HG03439 (cell line): ENCODE results near the gene HAO1.

Experiments
- ATAC-seq: cut with Tn5 transposase; IDR thresholded peaks from one replicate; pipeline ENCODE4 v1.9.1; 2021; ENCODE audit warnings: mild to moderate bottlenecking, moderate library complexity; ENCODE audit not compliant: unreplicated experiment

The HAO1 gene

GRCh38 chr20:7930343-7930742 lies 9.9 kb downstream of the HAO1 start:
- ATAC-seq: no peak

DNA sequence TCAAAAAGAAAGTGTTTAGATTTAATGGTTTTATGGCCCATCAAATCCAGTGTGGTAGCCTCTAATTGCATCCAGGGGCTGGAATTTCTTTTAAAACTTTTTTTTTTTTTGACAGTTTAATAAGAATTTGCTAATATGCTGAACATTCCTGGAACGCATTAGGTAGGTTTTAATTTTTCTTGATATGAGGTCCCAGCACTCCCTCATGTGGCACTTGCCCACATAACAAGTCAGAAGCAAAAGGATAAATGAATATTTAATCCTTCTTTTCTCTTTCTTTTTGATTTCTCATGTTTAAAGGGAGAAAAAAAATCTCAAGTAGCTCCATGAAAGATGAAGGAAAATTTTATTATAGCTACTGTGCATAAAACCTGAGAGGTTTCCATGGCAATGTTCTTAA lies 13.5 kb downstream of the HAO1 start:
- ATAC-seq: no peak

- ATAC-seq: no peak
Measured at GRCh38 chr20:7926323-7926722, 13.9 kb downstream of the HAO1 start.

GRCh38 chr20:7924692-7925091 lies 15.6 kb downstream of the HAO1 start:
- ATAC-seq: no peak

DNA sequence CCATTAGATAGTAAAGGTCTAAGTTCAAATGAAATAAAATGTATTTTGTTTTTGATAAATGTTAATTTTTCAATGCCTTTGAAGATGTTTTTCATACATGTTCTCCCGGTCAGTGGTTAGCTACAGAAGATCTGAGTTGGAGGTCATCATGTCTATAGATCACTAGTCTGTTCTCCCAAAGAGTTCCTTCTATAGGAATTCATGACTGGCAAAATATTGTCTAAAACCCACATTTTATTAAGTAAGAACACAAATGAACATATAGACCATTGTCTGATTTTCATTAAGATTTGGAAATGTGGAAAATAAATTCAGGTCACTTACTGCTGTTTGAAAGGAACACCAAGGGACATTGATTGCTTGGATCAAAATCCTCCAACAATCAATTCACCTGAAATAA lies 23.6 kb downstream of the HAO1 start:
- ATAC-seq: no peak

GRCh38 chr20:7912551-7912950 lies 27.7 kb downstream of the HAO1 start:
- no peak for ATAC-seq

- ATAC-seq: no peak
Measured at GRCh38 chr20:7911586-7912330, 28.5 kb downstream of the HAO1 start.

GRCh38 chr20:7908905-7909304 lies 31.4 kb downstream of the HAO1 start:
- no peak for ATAC-seq

DNA sequence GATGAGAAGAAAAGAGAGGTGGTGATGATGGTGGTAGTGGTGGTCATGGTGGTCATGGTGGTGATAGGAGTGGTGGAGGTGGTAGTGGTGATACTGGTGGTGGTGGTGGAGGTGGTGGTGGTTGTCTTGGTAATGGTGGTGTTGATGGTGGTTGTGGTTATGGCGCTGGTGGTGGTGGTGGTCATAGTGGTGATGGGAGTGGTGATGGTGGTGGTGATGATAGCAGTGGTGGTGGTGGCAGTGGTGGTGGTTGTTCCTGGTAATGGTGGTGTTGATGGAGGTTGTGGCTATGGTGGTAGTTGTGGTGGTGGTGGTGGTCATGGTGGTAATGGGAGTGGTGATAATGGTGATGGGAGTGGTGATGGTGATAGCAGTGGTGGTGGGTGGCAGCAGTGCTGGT lies 36.8 kb downstream of the HAO1 start:
- ATAC-seq: no peak

GRCh38 chr20:7902879-7903278 lies 37.4 kb downstream of the HAO1 start:
- no peak for ATAC-seq

GRCh38 chr20:7897781-7898364 lies 42.4 kb downstream of the HAO1 start:
- no peak for ATAC-seq

DNA sequence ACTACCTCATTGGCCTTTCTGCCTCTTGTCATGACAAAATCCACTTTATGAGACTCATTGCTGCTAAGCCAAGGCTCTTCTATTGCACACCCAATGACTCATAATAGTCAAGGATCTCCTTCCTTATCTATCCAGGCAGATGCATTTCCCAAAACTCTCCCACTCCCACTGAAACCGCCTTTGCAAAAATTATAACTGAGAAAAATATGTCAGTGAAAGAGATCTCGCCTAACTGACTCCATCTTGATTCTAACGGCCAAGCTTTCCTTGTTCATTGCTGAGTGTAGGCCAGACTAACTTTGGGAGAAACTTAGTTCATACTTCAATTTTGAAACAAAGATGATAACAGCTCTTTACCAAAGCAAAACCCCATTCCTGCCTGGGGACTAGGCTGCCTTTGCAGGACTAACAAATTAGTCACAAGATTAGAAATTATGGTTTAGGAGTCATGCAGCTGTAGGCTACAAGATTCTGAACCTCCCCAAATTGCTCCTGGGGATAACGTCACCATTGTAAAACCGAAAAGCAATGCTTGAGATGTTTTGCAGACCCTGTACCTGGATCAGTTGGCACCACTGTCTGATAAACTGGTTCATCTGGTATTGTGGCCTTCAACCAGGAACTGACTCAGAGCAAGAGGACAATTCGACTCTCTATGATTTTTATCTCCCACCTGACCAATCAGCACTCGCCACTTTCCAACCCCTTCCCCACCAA lies 47.1 kb downstream of the HAO1 start:
- no peak for ATAC-seq

DNA sequence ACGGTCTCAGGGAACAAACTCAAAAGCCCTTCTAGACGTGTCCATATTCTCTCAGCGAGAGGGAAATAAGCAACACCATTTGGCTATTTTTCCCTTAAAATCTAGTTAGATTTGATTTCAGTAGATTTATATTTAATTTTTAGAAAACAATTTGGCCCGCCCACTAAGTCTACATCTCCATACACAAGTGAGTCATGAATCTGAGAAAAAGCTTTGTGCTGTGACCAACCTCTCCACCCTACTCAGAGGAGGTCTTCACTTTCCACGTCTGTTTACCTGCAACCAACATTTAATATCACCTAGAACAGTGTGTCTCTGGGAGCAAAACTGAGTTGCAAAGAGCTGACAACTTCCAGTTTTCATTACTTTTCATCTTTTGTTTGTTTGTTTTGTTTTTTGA lies 48.6 kb downstream of the HAO1 start:
- no peak for ATAC-seq

DNA sequence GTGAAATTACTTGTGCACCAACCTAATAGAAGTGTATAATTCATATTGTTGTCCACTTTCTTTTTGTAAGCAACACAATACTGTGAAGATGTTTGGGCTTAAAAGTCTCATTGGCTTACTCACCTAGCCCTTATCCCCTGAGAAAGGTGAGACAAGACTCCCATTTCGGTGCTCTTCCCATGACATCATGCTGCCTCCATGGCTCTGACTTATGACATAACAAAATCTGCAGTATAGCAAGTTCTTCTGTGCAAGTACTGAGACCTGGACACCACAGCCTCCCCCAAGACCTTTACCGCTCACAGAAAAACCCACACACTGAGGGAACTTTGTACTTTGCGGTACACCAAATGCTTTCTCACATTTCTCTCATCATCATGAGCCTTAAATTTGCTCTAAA lies 50.5 kb downstream of the HAO1 start:
- ATAC-seq: no peak

DNA sequence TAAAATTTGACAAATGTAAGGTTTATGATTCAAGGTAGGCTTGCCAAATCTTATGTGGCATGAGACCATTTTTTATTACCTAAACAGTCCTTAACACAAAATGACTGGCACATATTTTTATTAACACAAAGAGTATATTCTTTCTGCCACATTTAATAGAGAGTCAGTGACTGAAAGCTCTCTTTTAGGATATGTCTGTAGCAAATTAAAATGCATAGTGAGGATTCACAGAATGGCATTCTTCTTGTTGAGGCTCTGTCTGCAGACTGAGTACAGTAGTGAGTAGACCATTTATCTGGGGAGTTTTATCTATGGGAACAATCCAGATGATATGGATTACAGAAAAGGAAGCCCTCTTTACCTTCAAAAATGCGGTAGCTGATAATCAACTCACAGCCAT lies 56.5 kb downstream of the HAO1 start:
- ATAC-seq: no peak

GRCh38 chr20:7883309-7883708 lies 56.9 kb downstream of the HAO1 start:
- ATAC-seq: no peak

DNA sequence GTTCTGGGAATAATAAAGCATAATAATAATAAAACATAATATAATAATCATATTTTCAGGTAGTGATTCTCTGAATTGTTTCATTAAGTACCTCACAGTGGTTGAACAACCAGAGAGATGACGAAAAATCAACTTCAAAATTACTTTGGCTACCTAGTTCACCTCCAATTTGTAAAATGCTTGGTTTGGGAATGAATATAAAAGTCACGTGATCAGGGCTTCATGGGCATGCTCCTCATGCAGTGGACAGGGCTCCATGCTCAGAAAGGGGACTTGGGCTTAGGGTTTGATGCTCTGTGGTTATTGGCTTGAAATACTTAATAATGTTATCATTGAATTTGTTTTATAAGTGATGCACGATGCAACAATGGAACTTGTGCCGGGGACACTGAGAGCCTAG lies 58.2 kb downstream of the HAO1 start:
- no peak for ATAC-seq

DNA sequence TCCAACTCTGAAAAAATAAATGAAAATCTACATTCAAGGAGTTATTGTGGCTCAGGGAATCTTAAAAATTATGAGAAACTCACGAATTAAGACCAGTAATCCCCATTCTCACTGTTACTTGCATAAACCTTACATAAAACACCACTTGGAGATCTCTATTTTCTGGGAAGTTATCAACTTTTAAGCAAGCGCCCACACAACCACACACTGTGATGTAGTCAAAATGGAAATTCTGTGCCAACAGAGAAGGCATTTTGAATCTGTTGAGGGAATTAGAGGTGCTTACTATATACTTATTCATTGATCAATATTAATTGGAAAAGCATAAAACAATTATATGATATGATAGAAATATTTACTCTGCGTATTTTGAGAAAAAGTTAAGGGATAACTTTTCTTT lies 58.7 kb downstream of the HAO1 start:
- no peak for ATAC-seq

DNA sequence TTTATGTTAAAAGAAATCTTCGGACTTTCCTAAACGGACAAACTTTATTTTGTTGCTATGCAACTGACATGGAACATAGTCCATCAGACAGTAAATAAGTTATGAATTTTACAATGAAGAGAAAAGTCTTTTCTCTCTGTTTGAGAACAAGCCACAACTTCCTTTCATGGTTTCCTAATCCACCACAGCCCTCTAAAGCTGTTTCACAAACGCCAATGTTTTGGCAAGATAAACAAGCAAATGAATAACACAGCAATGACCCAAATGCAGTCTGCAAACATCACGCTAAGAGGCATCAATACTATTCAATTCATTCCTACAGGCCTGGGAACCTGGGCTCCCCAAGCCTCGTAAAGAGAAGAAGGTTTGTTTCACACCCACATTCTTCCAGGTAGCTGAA lies 60.4 kb downstream of the HAO1 start:
- no peak for ATAC-seq

DNA sequence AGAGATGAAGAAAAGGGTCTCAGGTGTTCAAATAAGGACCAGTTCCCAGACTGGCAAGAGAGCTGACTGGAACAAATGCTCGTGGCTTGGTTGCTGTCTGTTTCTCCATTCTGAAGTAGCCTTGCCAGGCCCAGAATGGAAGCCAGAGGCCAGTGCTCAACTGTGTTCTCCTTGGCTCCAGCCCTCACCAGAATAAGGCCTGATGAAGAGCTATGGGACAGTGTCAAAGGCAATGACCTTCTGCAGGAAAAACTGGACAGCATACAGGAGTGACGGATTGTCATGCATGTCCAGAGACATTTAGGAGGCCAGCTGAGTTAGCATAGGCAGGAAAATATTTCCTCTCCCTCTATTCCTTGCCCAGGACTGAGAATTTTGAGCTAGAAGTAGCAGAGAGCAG lies 72.2 kb downstream of the HAO1 start:
- ATAC-seq: no peak

- ATAC-seq: no peak
Measured at GRCh38 chr20:7866285-7866684, 74.0 kb downstream of the HAO1 start.

- ATAC-seq: no peak
Measured at GRCh38 chr20:7859356-7859802, 80.9 kb downstream of the HAO1 start.
